ENCODE measurements around the gene OR5T2.
"Not testable (repeated sequence)": the region's sequence is repeated elsewhere in the genome, so short reads cannot be mapped to it uniquely, and the experiment has no call there.

OR5T2 gene

GRCh38 chr11:56234155-56234554 lies at the start of gene OR5T2:
Gene OR5T2, minus strand, starts transcription at chr11:56234255. Its CDS starts 1,193 bp downstream, at chr11:56233062.
- no peak for DNase-seq (ENCODE audit: low read depth)
- no peak within 1 kb of the TSS for H3K4me3 ChIP-seq (ENCODE audit: control insufficient read depth, low read depth, low read length)
- TF ChIP-seq CTCF (IDR thresholded peaks at IDR 0.05; ENCODE audit: control insufficient read depth, insufficient read depth, low read depth, low read length, missing control alignments), result no peak

GRCh38 chr11:56273854-56274253 lies 39.8 kb upstream of the OR5T2 start, which contains the start of gene OR5T1:
Gene OR5T1, plus strand, starts transcription at chr11:56274154. Its CDS starts 1,485 bp downstream, at chr11:56275639.
- DNase-seq (ENCODE audit: low read depth), result no peak
- no peak within 1 kb of the TSS for H3K4me3 ChIP-seq (ENCODE audit: control insufficient read depth, low read depth, low read length)
- no peak for TF ChIP-seq CTCF (IDR thresholded peaks at IDR 0.05; ENCODE audit: control insufficient read depth, insufficient read depth, low read depth, low read length, missing control alignments)

- no peak for DNase-seq (ENCODE audit: low read depth)
- H3K4me3 ChIP-seq (ENCODE audit: control insufficient read depth, low read depth, low read length), result no peak overlapping the region
- TF ChIP-seq CTCF (IDR thresholded peaks at IDR 0.05; ENCODE audit: control insufficient read depth, insufficient read depth, low read depth, low read length, missing control alignments), result no peak
Measured at GRCh38 chr11:56271092-56271491, 37.0 kb upstream of the OR5T2 start.

GRCh38 chr11:56251954-56252353 lies 17.9 kb upstream of the OR5T2 start, which contains the start of gene OR5T3:
Gene OR5T3, plus strand, starts transcription at chr11:56252254. Its CDS starts 0 bp downstream, at chr11:56252254.
- H3K4me3 ChIP-seq (ENCODE audit: control insufficient read depth, low read depth, low read length), result no peak within 1 kb of the TSS
- DNase-seq (ENCODE audit: low read depth), result no peak
- TF ChIP-seq CTCF (IDR thresholded peaks at IDR 0.05; ENCODE audit: control insufficient read depth, insufficient read depth, low read depth, low read length, missing control alignments), result no peak

- not testable (repeated sequence) for DNase-seq (ENCODE audit: low read depth); H3K4me3 ChIP-seq (ENCODE audit: control insufficient read depth, low read depth, low read length)
Measured at GRCh38 chr11:56219735-56220134, 14.3 kb downstream of the OR5T2 start.

GRCh38 chr11:56214537-56214936 lies 19.5 kb downstream of the OR5T2 start:
- no peak overlapping the region for H3K4me3 ChIP-seq (ENCODE audit: control insufficient read depth, low read depth, low read length)
- no peak for TF ChIP-seq CTCF (IDR thresholded peaks at IDR 0.05; ENCODE audit: control insufficient read depth, insufficient read depth, low read depth, low read length, missing control alignments)
- DNase-seq (ENCODE audit: low read depth), result no peak

- no peak overlapping the region for H3K4me3 ChIP-seq (ENCODE audit: control insufficient read depth, low read depth, low read length)
- TF ChIP-seq CTCF (IDR thresholded peaks at IDR 0.05; ENCODE audit: control insufficient read depth, insufficient read depth, low read depth, low read length, missing control alignments), result no peak
- DNase-seq (ENCODE audit: low read depth), result no peak
Measured at GRCh38 chr11:56207790-56208189, 26.3 kb downstream of the OR5T2 start.

All from AG09309 (cell line).